T-helper 9 cell (primary cell): Measurements from ENCODE around the gene ZFAND3.

Experiments
- DNase-seq: peaks from one replicate; pipeline ENCODE4 v3.0.0-alpha.2; 2020

ZFAND3 gene

DNA sequence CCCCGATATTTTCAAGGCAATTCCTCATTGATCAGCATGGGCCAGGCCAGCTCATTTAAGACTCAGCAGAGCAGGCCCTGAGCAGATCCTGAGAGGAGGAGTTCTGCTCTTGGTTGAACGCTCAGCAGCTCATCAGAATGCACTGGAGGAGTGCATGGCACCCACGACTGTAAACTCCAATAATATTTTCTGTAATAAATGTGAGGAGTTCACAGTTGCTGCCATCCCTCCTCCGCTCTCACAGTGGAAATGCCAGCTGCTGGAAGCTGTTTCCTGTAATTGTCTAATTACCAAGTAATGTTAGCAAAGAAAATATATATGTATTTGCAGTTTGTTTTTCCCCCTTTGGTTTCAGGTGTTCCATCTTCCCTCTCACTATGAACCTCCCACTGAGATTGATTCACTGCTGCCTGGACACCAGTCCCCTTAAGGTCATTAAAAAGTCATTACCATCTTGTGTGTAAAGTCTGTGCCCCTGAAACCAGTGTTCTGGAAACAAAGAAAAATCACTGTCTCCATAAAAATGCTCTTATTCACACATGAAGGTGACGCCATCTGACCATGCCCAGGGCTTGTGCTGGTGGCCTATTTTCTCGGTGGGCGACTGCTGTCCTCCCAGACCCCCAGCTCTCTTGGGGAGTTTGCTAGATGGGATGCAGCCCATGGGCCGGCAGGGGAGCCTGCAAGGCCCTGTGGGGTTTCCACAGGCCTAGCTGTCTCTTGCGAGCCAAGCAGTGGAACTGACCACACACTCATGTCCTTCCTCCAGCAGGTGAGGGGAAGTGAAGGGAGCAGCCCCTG, 374.2 kb downstream of the ZFAND3 start:
- DNase-seq, result no peak

DNA sequence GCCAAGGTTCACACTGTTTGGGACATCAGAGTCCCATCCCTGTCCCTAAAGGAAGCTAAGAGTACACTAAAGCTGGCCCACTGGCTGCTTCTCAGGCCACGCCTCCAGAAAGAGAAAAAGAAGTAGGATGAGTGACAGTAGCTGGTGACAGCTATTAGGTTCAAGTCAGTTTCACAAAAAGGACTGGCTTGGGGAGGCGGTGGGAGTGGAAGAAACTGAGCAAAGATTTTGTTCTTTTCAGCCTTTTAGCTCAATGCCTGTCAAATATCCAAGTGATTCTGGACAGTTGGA, 374.7 kb downstream of the ZFAND3 start:
- DNase-seq, result no peak

DNA sequence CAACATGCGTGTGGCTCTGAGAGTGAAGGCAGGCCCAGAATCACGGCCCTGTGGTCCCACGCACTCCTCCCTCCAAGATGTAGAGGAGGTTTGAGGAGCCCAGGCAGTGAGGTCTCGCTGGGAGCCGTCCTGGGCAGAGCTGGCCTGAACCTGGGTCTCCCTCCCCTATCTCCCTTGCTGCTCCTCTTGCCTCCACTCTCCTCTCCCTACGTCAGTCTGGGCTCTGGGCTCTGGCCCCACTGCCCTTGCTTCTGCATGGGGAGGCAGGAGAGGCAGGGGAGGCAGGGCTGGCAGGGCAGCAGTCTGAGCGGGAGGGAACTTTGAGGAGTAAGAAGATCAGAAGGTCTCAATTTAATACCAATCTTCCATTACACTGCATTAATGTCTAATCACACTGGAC, 375.1 kb downstream of the ZFAND3 start:
- no peak for DNase-seq

DNA sequence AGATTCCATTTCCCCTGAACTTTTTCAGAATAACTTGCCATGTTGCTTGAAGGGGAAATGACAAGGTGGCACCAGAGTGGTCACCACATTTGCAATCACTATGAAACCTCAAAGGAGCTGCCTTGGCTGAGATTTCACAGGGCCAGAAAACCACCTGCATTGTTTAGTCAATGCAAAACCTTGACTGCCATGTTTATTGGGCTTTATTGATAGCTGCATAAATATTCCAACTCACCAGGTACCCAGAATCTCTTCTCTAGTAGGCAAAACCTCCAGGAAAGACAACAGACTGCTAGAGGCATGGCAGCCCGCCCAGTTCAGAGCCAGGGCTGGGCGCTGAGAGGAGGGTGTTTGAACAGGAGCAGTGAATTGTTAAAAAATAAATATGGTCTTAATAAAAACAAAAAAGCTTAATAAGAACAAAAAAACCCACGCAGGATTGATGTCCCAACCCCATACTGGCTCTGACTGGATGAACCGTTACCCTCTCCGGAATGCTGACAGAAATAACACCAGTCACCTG, 375.6 kb downstream of the ZFAND3 start:
- no peak for DNase-seq

DNA sequence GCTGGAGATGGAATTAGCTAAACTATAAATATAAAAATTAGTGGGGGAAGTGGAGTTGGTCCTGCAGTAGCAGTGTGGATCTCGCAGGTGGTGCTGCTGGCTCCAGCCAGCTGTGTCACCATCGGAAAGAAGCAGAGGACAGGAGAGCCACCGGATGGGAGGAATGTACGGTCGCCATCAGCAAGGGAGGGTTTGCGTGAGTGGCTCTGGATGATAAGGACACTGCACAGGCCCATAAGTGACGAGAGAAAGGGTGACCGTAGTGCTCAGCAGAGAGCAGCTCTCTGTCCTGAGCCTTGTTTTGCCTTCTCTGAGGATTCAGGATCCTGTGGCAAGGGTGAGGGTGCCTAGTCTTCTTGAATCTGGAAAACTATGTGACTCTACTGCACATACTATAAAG, 378.7 kb downstream of the ZFAND3 start:
- DNase-seq, result no peak
